Glutamatergic neuron (in vitro differentiated cells): ENCODE measurements around the gene CFAP141. TPM values are rescaled to one million over a fixed set of nuclear protein-coding genes. Genes with fewer than 3 reads are reported as not detected.

Source experiments
- DNase-seq: peaks from one replicate; pipeline ENCODE4 v3.0.0; 2022
- H3K27ac Mint-ChIP-seq: one replicate; pipeline ENCODE4 v1.8.0; 2020; ENCODE audit warnings: mild to moderate bottlenecking, mixed read lengths, inconsistent platforms; ENCODE audit not compliant: unreplicated experiment
- H3K27me3 Mint-ChIP-seq: one replicate; pipeline ENCODE4 v1.8.0; 2020; ENCODE audit warnings: mild to moderate bottlenecking, moderate library complexity, mixed read lengths, inconsistent platforms; ENCODE audit not compliant: unreplicated experiment
- H3K36me3 Mint-ChIP-seq: one replicate; pipeline ENCODE4 v1.8.0; 2020; ENCODE audit warnings: mild to moderate bottlenecking, mixed read lengths, inconsistent platforms; ENCODE audit not compliant: unreplicated experiment
- H3K4me1 Mint-ChIP-seq: one replicate; pipeline ENCODE4 v1.8.0; 2020; ENCODE audit warnings: mild to moderate bottlenecking, low read depth, mixed read lengths, inconsistent platforms; ENCODE audit not compliant: unreplicated experiment
- H3K4me3 Mint-ChIP-seq: one replicate; pipeline ENCODE4 v1.8.0; 2020; ENCODE audit warnings: mild to moderate bottlenecking, mixed read lengths, inconsistent platforms; ENCODE audit not compliant: unreplicated experiment
- H3K9me3 Mint-ChIP-seq: one replicate; pipeline ENCODE4 v1.8.0; 2020; ENCODE audit warnings: mild to moderate bottlenecking, moderate library complexity, mixed read lengths, inconsistent platforms; ENCODE audit not compliant: unreplicated experiment
- total RNA-seq: library from RNA; stranded (reverse); fragmentation: NEBNext Ultra II Directional; extraction: Animal tissue kit (Norgen Biotek cat#: 25700); gene quantifications from one replicate; pipeline ENCODE4 v1.2.1, GENCODE V29; 2021; ENCODE audit not compliant: unreplicated experiment
- TF ChIP-seq, protein P1 (sequence below): fragments of 200-600 bp; sonication (generic); IDR thresholded peaks from one replicate; pipeline ENCODE4 v1.5.0; 2021; ENCODE audit not compliant: partially characterized antibody, unreplicated experiment

The CFAP141 gene
- total RNA-seq, 1 donor from 2014 or later: not detected

DNA sequence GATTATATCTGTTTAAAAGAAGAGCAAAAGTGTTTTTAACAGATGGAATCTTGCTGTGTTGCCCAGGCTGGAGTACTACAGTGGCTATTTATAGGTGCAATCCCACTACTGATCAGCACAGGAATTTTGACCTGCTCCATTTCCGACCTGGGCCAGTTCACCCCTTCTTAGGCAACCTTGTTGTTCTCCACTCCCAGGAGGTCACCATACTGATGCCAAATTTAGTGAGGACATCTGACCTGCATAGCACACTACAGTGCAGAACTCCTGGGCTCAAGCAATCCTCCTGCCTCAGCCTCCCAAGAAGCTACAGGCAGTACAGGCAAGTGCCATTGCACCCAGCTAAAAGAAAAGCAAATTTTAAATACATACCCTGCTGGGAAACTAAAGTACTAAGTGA is 39.9 kb downstream of the CFAP141 start:
- TF ChIP-seq, protein P1, sequence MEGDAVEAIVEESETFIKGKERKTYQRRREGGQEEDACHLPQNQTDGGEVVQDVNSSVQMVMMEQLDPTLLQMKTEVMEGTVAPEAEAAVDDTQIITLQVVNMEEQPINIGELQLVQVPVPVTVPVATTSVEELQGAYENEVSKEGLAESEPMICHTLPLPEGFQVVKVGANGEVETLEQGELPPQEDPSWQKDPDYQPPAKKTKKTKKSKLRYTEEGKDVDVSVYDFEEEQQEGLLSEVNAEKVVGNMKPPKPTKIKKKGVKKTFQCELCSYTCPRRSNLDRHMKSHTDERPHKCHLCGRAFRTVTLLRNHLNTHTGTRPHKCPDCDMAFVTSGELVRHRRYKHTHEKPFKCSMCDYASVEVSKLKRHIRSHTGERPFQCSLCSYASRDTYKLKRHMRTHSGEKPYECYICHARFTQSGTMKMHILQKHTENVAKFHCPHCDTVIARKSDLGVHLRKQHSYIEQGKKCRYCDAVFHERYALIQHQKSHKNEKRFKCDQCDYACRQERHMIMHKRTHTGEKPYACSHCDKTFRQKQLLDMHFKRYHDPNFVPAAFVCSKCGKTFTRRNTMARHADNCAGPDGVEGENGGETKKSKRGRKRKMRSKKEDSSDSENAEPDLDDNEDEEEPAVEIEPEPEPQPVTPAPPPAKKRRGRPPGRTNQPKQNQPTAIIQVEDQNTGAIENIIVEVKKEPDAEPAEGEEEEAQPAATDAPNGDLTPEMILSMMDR: no peak
- Mint-ChIP-seq H3K36me3 (peaks cover 8% of the 10 kb centered on the region), H3K4me1 (peaks cover 5% of the 10 kb centered on the region), H3K4me3 (no peak overlapping the region), H3K27ac (no peak overlapping the region), H3K27me3 (peaks cover 2% of the 10 kb centered on the region), H3K9me3 (peaks cover 3% of the 10 kb centered on the region)
- no peak for DNase-seq

DNA sequence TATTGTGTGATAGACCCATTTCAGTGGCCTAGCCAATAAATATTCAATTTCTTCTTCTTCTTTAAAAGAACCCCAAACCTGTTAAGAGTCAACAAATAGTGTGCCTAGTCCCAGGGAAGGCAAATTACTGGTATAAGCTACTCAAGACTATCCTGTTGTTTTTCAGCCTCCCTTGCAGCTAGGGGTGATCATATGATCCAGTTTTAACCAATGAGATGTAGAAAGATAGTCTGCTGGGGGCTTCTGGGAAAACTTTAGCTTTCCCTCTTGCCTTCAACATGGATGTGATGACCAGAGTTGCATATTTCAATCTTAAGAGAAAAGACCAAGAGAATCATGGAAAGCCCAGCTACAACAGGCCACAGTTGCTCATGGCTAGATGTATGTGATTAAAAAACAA is 46.6 kb downstream of the CFAP141 start:
- H3K36me3 Mint-ChIP-seq: peaks cover 12% of the 10 kb centered on the region
- H3K4me1 Mint-ChIP-seq: no peaks in the 10 kb centered on the region
- TF ChIP-seq, protein P1: no peak
- H3K27ac Mint-ChIP-seq: no peak overlapping the region
- peaks cover 4% of the 10 kb centered on the region for H3K27me3 Mint-ChIP-seq
- H3K9me3 Mint-ChIP-seq: peaks cover 3% of the 10 kb centered on the region
- H3K4me3 Mint-ChIP-seq: no peak overlapping the region
- DNase-seq: no peak

DNA sequence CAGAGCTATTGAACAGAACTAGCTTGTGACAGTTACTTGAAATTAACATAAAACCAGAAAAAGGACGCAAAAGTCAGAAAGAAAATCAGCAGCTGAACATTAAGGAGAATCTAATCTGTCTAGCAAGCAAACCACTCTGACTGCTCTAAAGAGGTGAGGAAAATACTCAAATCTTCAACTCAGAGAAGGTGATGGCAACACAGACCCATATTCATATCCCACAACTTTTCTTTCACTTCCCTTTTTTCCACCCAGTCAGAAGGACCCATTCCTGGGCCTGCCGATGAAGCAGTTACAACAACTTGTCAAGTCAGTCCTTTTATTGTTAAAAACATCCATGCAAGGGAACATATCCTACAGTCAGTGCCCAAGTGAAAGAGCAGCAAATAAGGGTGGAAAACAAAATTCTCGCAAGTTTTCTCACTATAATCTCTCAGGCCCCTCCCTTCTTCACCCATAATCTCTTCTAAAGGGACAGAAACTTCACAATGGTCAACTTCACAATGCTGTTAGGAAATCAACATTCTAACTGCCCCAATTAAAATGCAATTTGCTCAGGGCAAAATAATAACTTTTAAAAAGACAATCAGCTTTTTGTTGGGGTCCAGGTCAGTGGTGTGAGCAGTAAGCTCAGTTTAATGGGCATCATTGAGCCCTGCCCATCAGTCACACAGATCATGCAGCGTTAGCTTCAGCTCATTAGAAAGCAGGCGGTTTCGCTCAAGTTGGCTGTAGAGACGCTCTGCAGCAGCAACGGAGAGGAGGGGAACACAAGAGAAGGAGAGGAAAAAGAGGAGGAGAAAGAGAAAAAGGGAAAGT is 47.6 kb downstream of the CFAP141 start:
- Mint-ChIP-seq H3K36me3 (peaks cover 10% of the 10 kb centered on the region), H3K27me3 (peaks cover 4% of the 10 kb centered on the region), H3K27ac (no peak overlapping the region), H3K9me3 (no peaks in the 10 kb centered on the region), H3K4me3 (no peak overlapping the region), H3K4me1 (no peaks in the 10 kb centered on the region)
- TF ChIP-seq, protein P1: no peak
- no peak for DNase-seq

DNA sequence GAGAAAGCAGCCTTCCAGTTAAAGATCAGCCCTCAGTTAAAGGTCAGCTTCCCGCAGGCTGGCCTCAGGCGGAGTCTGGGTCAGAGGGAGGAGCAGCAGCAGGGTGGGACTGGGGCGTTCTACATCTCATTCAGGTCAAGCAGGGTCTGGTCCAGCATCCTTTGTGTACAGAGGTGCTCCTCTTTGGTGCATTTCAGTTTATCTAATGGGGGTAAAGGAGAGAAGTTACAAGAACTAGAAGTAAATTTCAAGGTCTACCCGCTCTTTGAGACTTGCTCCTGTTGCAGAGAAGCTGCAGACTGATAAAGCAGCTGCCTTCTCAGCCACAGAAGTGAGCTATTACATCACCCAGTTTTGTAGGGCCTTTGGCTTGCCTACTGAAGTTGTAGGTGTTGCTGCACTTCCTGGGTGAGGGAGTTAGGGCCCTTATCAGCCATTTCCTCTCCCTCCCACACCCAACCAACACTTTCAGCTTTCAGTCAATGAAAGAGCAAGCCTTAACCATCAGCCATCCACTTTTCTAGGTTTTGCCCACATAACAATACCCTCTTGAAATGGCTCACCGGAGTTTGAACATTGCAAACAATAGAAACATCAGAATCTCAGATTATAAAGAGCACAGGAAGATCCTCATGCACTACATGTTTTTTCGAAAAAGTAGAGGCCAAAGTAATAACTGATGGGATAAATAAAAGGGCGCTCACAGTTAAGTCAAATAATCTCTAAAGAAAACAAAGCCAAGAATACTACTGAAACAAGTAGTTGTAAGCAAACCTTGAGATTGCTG is 48.4 kb downstream of the CFAP141 start:
- Mint-ChIP-seq H3K9me3 (no peaks in the 10 kb centered on the region), H3K27ac (peak overlapping the region; percentile 3), H3K4me1 (no peaks in the 10 kb centered on the region), H3K27me3 (peaks cover 4% of the 10 kb centered on the region), H3K36me3 (peaks cover 10% of the 10 kb centered on the region), H3K4me3 (no peak overlapping the region)
- DNase-seq: no peak
- TF ChIP-seq, protein P1: no peak

DNA sequence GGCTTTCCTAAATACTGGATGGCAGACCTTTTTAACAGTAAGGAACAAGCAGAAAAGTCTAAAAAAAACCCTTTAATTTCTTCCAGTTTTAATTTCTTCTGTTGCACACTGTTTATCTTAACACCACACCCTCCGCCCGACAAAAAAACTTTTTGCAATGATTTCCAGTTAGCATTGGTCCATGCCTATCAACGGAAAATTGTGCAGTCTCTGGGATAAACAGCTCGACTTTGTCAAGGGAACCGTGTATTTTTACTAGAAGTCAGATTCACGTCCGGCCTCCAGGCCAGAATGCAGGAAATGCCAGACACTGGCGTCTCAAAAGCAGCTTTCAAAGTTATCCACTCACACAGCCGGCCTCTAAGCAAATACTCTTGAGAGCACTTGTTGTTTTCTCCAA is 50.9 kb downstream of the CFAP141 start:
- TF ChIP-seq, protein P1: no peak
- Mint-ChIP-seq H3K36me3 (peaks cover 7% of the 10 kb centered on the region), H3K4me1 (no peaks in the 10 kb centered on the region), H3K27ac (no peak overlapping the region), H3K4me3 (no peak overlapping the region), H3K27me3 (peaks cover 2% of the 10 kb centered on the region), H3K9me3 (no peaks in the 10 kb centered on the region)
- no peak for DNase-seq
